Measurements from ENCODE around the gene SMAD3. TPM values are rescaled to one million over a fixed set of nuclear protein-coding genes. Genes with fewer than 3 reads are reported as not detected.
A peak's percentile ranks its signal among the peaks of the same experiment; 100 is the strongest.

Gene SMAD3
- polyA plus RNA-seq, 1 experiment: 59.4 TPM

DNA sequence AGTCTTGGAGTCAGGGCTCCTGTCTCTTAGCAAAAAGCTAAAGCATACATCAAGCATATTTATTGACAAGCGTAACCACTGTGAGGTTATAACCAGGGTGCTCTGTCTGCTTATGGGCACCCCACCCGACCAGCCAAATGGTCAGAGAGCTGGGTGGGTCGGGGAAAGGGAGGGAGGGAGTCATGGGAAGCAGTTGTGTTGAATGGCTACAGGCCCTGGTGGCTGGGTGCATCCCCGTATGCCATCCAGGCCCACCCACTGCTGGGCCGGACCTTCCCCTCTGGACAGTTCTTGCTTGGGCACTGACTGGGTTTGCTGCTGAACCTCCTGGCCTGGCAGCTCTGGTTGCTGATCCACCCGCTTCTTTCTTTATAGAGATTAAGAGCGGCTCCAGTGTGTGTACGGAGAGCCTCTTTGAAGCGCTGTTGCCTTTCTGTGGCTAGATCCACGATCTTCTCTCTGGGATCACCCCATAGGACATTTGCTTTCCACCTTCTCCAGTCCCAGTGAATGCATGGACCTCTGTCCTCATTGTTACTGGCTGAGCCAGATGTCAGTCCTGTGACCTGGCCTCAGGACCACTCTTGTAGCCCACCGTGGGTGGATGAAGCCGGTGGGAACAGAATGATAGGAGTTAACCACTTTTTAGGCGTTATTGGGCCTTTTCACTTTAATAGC lies 59.6 kb downstream of the SMAD3 start:
- POLR2A ChIA-PET: interaction anchor here (0.7 to 1.0 kb wide), 2 partner anchors 20 to 83 kb away, joined by 3 to 4 read pairs; no protein-coding TSS in a partner anchor
- H3K27me3 ChIP-seq (ENCODE audit: control insufficient read depth, insufficient read depth, low read length): no peaks in the 10 kb centered on the region
- TF ChIP-seq, protein P1, sequence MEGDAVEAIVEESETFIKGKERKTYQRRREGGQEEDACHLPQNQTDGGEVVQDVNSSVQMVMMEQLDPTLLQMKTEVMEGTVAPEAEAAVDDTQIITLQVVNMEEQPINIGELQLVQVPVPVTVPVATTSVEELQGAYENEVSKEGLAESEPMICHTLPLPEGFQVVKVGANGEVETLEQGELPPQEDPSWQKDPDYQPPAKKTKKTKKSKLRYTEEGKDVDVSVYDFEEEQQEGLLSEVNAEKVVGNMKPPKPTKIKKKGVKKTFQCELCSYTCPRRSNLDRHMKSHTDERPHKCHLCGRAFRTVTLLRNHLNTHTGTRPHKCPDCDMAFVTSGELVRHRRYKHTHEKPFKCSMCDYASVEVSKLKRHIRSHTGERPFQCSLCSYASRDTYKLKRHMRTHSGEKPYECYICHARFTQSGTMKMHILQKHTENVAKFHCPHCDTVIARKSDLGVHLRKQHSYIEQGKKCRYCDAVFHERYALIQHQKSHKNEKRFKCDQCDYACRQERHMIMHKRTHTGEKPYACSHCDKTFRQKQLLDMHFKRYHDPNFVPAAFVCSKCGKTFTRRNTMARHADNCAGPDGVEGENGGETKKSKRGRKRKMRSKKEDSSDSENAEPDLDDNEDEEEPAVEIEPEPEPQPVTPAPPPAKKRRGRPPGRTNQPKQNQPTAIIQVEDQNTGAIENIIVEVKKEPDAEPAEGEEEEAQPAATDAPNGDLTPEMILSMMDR (IDR thresholded peaks at IDR 0.05; ENCODE audit: insufficient read depth, low read depth, low read length): no peak
- no peak overlapping the region for H3K4me3 ChIP-seq (ENCODE audit: low read depth, low read length)
- 0 out of 2 replicates have a peak, but pooled peaks cover under 1% of the 10 kb centered on the region for H3K36me3 ChIP-seq (ENCODE audit: control insufficient read depth, insufficient read depth, low read length)
- DNase-seq (ENCODE audit: low read depth): no peak
- CTCF ChIA-PET: interaction anchor here (0.6 to 2.1 kb wide), 6 partner anchors 10 to 179 kb away, joined by 3 to 8 read pairs (median 3); no protein-coding TSS in a partner anchor

DNA sequence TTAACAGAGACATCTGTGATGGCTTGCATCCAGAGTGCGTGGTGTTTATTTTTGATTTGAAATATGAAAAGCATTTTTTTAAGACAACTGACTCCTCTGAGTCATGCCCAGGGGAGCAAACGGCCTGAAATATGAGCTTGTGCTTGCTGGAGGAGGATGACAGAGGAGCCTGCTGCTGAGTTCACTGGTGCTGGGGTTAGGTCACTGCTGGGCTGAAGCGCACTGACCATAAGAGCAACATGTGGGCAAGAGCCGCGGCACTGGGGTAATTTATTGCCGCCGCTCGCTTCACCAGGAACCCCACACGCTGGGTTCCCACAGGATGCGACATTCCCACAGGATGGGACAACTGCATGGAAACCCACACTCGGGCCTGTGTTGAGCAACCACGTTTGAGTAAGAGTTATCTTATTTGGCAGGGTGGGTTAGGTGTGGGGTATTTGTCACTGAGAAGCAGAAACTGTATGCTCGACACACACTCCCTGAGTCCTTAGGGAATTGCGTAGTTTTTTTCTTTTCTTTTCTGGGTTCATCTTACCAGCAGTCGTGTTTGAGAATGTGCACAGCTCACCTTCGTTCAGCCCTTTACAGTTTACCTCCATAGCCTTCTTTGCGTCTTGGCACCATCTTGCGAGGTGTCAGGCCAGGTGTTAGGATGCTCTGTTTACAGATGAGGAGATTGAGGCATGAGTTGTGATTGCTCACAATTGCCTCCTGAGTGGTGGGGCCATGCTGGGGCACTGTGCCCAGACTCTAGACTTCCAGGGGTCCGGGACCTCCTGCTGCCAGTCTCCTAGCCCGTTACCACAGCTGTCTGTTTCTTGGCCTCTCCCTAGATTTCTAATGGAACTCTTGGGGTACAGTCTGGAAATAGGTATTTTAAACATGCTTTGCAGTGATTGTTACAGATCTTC lies 60.4 kb downstream of the SMAD3 start:
- peak; percentile 96 for DNase-seq (ENCODE audit: low read depth)
- Histone ChIP-seq H3K27me3 (ENCODE audit: control insufficient read depth, insufficient read depth, low read length) (no peaks in the 10 kb centered on the region), H3K36me3 (ENCODE audit: control insufficient read depth, insufficient read depth, low read length) (0 out of 2 replicates have a peak, but pooled peaks cover 2% of the 10 kb centered on the region), H3K4me3 (ENCODE audit: low read depth, low read length) (peak overlapping the region; percentile 5; the same call in 1 of the 2 replicates)
- ChIA-PET CTCF (interaction anchor here (0.7 to 1.5 kb wide), 2 partner anchors 57 to 164 kb away, joined by 3 read pairs; no protein-coding TSS in a partner anchor), POLR2A (interaction anchor here (1.0 kb wide), 1 partner anchor 83 kb away, joined by 3 read pairs; no protein-coding TSS in a partner anchor)
- TF ChIP-seq, protein P1 (IDR thresholded peaks at IDR 0.05; ENCODE audit: insufficient read depth, low read depth, low read length): no peak

DNA sequence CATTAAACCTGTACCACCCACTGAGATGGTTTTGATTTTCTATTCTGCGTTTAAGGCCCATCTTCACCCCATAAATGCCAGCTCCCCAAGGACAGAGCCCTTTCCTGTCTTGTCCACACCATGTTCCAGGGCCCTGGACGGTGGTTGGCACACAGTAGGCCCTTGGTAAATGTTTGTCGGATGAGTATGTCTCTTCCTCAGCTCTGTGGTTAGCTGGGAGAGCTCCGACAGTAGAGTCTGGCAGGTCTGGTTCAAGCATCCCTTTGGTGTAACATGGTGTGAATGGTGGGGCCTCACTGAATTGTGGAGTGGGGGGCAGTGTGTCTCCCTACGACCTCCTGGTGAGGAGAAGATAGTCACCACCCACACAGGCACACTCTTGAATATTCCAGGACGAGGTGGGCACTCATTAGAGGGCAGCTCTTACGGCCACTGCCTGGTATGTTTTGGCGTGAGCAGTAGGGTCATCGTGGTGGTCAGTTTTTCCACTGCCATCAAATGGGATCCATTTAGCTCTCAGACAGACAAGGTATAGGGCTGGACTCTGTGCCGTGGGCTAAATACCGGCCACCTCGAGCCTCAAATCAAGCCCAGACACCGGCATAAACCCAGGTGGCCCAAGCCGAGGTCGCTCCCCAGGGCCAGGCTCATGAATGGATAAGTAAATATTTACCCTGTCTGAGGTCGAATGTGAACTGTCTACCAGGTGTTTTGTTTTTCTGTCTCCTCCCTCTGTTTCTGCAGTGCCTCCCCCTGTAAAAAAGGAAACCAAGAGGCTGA lies 61.3 kb downstream of the SMAD3 start:
- TF ChIP-seq, protein P1 (IDR thresholded peaks at IDR 0.05; ENCODE audit: insufficient read depth, low read depth, low read length): no peak
- Histone ChIP-seq H3K27me3 (ENCODE audit: control insufficient read depth, insufficient read depth, low read length) (no peaks in the 10 kb centered on the region), H3K36me3 (ENCODE audit: control insufficient read depth, insufficient read depth, low read length) (0 out of 2 replicates have a peak, but pooled peaks cover 2% of the 10 kb centered on the region), H3K4me3 (ENCODE audit: low read depth, low read length) (no peak overlapping the region)
- no peak for DNase-seq (ENCODE audit: low read depth)
- CTCF ChIA-PET: interaction anchor here (0.7 to 1.5 kb wide), 2 partner anchors 56 to 163 kb away, joined by 3 read pairs; no protein-coding TSS in a partner anchor
- POLR2A ChIA-PET: no interaction called here

DNA sequence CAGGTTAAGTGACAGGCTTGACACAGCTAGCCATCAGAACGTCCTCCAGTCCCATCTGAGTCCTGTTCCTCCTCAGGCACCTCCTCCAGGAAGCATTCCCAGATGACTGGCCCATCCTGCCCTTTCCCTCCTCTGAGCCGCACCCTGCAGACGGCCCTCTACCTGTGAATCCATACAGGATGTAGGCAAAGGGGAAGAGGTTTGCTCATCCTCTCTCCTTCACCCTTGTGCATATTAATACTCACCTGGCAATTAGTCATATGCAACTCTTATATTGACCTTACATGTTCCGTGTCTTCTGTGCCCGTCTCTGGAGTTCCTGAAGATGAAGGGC lies 61.9 kb downstream of the SMAD3 start:
- POLR2A ChIA-PET: no interaction called here
- TF ChIP-seq, protein P1 (IDR thresholded peaks at IDR 0.05; ENCODE audit: insufficient read depth, low read depth, low read length): no peak

More for the DNA sequence above, 61.9 kb downstream of the SMAD3 start:
- H3K4me3 ChIP-seq (ENCODE audit: low read depth, low read length): no peak overlapping the region
- H3K36me3 ChIP-seq (ENCODE audit: control insufficient read depth, insufficient read depth, low read length): peaks cover 3% of the 10 kb centered on the region
- no peak for DNase-seq (ENCODE audit: low read depth)
- CTCF ChIA-PET: no interaction called here
- no peaks in the 10 kb centered on the region for H3K27me3 ChIP-seq (ENCODE audit: control insufficient read depth, insufficient read depth, low read length)

Measured in BJ (cell line).